NCI-H748 (cell line): ENCODE measurements around the gene ACLY.
A peak's percentile ranks its signal among the peaks of the same experiment; 100 is the strongest.

Source experiments
- DNase-seq: peaks from one replicate; lab custom pipeline; 2025; ENCODE audit not compliant: unreplicated experiment; lab: John Stamatoyannopoulos, UW

Gene ACLY

DNA sequence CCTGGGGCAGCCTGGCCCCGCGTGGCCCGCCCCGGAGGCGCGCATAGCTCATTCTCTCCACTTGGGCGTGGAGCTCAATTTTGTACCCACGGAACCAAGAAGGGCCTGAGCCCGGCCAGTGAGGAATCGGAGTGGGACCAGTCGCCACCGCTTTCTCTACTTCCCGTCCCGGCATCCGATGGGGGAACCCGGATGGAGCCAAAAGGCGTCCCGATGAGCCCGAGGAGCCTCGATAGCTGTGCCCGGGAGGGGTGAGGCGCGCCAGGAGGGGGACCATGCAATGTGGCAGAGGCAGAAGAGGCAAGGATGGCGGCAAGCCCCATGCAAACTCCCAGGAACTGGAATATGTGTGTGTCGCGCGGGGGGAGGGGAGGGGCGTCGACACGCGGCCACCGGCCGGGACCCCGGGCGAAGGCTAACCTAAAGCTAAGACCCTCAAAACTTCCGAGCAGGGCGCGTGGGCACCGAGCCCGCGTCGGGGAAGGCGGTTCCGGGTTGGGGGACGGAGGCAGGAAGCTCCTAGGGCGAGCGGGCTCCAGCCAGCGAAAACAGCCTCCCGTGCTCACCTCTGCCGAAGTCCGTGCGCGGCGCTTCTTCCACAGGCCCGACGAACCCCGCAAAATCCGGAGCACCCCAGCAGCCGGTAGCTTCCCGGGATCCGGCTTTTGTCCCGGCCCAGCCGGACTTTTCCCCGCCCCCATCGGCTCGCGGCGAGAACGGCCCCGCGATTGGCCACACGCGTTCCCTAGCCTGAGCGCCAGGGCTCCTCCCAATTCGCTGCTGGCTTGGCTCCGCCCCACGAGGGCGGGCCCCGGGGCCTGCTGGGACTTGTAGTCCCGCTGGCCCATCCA is at the start of gene ACLY:
Gene ACLY (minus strand): TSS at position 638 of the 851 bp plus-strand sequence. CDS start 5,078 bp downstream, outside the sequence.
- DNase-seq, result peak; percentile 98

DNA sequence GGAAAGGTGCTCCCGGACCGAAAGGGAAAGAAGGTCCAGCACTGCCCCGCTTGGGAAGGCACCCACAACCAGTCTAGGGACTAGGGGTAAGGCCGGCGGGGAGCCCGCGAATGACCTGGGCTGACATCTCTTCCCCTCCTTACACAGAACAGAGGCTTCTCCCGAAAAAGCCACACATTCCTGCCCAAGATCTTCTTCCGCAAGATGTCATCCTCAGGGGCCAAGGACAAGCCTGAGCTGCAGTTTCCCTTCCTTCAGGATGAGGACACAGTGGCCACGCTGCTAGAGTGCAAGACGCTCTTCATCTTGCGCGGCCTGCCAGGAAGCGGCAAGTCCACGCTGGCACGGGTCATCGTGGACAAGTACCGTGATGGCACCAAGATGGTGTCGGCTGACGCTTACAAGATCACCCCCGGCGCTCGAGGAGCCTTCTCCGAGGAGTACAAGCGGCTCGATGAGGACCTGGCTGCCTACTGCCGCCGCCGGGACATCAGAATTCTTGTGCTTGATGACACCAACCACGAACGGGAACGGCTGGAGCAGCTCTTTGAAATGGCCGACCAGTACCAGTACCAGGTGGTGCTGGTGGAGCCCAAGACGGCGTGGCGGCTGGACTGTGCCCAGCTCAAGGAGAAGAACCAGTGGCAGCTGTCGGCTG is 49.3 kb upstream of the ACLY start:
- DNase-seq, result no peak

DNA sequence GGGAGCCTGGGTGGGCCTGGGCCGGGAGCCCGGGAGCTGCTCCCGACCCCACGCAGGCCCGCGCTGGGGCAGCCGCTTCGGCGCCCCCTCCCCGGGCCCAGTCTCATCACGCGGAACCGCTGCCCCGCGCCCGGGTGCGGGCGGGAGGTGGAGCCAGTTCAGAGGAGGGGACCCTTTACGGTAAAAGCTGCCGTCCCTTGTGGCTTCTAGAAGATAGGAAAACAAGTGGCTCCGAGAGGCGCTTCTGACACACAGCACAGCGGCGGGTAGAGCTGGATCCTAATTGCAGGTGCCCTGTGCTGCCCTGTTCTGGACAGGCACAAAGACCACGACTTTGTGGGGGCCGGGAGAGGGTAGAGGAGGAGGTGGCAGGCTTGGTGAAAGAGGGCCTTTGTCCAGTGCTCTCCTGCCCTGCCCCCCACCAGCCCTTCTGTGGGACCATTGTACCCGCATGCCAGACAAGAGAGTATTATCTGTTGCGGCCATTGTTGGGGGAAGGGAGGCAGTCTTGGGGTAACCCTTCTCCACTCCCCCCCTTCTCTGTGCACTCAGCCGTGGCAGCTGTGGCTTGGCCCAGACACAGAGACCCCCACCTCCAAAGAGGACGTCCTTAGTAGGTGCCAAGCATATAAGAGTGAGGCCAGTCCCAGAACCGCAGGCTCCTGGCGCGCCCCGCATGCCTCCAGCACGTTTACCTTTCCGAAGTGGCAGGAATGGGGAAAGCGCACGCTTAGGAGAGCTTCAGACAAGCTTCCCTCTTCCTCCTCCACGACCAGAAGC is 48.6 kb upstream of the ACLY start:
- peak; percentile 54 for DNase-seq

DNA sequence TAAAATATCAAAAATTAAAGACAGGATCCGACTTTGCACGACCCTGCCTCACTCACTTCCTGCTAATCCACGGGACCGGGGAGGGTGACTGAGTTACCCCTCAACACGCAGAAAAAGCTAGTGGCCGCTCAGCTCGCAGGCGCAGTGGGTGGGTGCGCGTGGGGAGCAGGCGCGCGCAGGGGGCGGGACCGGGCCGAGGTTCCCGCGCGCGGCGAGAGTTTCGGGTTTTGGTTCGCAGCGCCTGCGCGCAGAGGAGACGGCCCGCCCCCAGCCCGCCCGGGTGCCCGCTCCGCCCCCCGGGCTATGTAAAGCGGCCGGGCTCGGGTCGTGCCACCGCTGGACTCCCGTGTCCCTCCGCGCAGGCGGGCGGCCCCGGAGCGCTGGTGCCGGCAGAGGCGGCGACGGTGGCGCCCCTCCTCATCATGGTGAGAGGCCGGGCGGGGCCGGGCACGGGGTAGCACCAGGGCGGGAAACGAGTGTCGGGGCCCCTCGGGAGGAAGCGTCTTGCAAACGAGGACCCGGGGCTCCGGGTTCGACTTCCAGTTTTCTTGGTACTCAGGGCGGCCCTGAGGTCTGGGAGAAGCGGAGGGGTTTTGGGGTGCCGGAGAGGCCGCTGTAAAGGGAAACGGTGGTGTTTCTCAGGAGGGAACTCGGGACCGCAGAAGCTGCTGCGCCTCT is 47.9 kb upstream of the ACLY start, which contains the start of gene CNP:
Gene CNP (plus strand): TSS at position 333 of the 678 bp plus-strand sequence. CDS start 90 bp downstream, at position 423.
- DNase-seq, result peak; percentile 94

DNA sequence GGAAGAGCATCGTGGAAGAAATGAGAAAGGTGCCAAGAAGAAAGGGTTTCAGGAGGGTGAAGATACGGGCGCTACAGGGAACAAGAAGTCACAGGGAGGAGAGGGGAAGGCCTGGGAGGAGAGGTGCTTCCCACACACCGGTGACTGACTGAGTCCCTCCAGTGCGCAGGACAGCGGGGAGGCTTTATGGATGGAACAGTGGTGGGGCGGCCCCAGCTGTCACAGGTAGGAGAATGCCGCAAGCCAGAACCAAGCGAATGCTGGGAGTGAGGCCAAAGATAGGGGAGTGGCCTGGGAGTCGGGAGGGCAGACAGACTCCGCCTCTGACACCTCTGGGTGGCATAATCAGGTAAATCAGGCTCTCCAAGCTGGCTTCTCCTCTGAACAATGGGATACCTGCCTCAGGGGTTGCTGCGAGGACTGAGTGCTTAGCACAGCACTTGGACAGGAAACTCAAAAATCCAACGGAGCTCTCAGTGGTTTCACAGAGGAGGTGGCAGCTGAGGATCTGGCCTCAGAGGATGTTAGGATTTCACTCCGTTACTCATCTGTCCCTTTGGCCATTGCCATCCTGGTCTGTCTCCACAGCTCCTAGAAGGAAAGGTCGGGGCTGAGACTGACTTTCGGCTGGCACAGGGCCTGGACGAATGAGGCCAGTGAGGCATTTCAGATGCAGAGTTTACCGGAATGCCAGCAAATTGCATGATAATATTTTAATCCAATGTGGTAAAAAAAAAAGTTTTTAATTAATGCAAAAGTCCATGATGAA is 47.1 kb upstream of the ACLY start:
- peak; percentile 94 for DNase-seq

DNA sequence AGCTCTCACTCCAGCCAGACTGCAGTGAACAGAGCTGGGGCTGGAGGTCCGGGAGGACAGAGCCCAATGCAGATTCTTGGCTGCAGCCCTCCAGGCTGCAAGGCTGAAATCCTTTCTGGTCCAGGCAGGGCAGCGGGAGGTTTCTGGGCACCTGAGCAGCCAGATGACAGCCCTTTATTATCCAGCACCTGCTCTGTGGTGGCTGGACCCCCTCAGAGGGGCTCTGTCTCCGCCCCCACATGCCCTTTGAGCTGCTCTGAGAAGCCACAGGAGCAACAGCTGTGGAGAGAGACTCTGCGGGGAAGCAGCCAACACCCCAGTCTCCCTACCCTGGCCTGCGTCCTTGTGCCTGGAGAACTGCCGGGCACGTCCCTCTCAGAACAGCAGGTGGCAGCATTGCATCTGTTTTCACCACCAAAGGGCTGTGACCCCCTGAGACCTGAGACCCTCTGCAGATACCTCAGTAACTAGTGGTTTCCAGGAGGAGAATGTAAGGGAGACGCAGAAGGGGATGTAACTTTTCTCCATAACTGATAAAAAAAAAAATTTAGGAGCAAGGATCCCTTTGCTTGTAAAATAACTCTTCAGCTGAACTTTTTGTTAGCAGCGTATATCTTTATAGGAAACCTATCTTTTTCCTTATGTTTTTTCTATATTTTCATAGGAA is 44.1 kb upstream of the ACLY start:
- peak; percentile 66 for DNase-seq

DNA sequence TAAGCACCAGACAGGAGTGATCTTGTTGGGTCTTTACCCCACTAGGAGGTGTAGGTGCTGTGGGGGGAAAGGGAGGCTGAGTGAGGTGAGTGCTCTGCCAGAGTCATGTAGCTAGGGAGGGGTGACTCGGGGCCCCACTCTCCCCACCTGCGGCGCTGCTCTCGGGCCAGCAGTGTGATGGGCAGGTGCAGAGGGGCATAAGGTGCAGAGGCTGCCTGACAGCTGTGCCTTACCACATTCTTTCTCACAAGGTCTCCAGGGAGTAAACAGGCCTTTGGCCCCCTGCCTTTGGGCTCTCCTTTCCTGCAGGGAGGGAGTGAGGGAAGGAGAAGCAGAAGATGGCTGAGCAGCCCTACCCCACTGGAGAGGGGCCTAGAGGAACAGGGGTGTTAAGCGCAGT is 43.4 kb upstream of the ACLY start:
- no peak for DNase-seq

DNA sequence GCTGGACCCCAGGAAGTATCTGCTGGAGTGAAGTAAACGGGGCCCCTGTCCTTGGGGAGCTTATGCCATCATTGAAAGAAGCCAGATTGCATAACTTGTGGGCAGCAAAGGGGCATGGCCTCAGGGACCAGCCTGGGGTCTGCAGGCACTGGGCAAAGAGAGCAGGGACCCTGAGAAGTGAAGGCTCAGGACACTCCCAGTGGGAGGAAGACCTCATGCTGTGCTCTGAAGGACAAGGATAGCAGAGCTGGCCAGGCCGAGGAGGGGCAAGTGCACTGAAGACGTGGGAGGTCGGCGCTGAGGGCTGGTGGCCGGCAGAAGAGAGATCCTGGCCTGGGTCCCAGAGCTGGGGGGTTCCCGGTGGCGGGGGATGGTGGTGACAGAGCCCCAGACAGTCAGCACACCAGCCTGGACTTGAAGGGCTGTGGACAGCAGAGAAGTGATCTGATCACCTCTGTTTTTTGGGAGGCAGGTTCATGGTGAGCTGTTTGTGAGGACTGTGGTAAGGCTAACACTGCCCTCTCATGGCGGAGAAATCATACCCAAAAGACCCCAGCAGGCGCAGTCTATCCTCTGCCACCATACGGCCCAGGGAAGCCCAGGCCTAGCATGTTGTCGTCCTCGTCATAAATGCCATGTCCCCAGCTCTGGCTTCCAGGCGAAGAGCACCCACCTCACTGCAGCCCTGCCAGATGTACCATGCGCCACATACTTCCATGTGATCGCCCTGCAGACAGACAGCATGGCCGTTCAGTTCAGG is 40.8 kb upstream of the ACLY start:
- DNase-seq, result peak; percentile 29

DNA sequence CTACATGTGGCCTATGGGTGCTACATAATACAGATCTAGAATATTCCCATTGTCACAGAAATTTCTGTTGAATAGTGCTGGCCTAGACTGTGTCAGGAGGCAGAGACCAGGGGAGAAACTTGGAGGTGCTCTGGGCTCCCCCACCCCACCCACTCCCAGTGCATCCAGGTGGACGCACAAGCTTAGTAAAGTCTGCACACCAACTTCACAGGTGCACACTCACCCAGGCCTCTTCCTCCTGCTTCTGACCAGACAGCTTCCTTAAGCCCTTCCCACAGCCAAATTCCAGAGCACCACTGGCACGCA is 40.2 kb upstream of the ACLY start:
- no peak for DNase-seq

DNA sequence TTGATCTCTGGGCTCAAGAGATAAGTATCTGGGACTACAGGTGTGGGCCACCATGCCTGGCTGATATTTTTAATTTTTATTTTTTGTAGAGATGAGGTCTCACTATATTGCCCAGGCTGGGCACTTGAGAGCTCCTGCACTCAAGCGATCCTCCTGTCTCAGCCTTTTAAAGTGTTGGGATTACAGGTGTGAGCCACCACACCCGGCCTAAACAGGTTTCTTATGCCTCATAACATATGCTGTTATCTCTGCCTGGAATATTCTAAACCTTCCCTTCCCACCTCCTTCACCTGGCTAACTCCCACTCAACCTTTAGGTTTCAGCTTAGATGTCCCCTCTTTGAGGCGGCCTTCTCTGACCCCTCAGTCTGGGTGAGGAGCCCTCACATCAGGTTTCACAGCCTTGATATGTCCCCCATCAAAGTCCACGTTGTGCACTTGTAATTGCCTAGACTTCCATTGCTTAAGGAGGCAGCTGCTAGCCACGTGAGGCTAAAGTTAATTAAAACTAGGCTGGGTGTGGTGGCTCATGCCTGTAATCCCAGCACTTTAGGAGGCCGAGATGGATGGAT is 39.2 kb upstream of the ACLY start:
- no peak for DNase-seq

DNA sequence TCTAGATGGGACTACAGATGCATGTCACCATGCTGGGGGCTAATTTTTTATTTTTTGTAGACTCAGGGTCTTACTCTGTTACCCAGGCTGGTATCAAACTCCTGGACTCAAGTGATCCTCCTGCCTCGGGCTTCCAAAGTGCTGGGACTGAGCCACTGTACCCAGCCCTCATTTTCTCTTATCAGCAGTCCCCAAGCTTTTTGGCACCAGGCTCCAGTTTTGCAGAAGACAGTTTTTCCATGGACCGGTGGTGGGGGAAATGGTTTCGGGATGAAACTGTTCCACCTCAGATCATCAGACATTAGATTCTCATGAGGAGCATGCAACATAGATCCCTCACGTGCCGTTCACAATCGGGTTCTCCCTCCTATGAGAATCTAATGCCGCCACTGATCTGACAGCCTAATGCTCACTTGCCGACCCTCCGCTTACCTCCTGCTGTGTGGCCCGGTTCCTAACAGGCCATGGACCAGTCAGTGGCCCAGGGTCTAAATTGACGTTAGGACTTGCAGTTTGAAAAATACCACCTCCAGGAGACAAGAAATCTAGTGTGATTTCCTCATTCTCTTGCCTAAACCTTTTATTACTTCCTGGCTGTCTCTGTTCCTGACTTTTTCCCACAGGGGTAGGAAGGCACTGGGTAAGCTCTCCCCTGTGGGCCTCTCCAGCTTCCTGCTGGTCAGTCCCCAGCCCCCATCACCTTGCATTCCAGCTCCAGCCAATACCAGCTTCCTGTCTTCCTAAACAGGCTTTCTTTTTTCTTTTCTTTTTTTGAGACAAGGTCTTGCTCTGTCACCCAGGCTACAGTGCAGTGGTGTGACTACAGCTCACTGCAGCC is 38.5 kb upstream of the ACLY start:
- DNase-seq, result no peak

DNA sequence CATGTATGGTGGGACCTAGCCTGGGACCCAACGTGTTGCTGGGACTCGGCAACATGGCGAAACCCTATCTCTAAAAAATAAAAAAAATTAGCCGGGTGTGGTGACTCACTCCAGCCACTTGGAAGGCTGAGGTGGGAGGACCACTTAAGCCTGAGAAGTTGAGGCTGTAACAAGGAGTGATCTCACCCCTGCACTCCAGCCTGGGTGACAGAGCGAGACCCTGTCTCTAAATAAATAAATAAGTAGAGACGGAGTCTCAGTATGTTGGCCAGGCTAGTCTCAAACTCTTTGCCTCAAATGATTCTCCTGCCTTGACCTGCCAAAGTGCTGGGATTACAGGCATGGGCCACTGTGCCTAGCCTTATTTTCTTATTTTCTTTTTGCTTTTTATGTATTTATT is 37.8 kb upstream of the ACLY start:
- no peak for DNase-seq

DNA sequence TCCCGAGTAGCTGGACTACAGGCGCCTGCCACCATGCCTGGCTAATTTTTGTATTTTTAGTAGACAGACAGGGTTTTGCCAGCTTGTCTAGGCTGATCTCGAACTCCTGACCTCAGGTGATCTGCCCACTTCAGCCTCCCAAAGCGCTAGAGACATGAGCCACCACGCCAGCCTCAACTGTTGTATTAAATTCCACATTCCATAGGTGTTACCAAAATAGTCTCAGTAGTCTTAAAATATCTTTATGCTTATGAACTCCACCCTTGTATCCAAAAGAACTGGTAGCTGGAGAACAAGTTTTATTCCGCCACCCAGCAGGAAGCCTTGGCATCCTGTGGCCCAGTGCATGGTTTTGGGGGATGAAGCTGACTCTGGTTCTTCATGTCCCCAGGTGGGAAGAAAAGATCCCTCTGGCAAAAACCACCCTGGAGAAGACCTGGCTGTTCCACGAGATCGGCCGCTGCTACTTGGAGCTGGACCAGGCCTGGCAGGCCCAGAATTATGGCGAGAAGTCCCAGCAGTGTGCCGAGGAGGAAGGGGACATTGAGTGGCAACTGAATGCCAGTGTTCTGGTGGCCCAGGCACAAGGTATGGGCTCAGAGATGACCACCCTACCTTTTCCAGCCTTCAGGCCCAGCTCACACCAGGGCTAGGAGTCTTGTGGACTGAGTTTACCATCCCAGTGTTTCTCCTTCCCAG is 30.2 kb upstream of the ACLY start:
- DNase-seq, result no peak

DNA sequence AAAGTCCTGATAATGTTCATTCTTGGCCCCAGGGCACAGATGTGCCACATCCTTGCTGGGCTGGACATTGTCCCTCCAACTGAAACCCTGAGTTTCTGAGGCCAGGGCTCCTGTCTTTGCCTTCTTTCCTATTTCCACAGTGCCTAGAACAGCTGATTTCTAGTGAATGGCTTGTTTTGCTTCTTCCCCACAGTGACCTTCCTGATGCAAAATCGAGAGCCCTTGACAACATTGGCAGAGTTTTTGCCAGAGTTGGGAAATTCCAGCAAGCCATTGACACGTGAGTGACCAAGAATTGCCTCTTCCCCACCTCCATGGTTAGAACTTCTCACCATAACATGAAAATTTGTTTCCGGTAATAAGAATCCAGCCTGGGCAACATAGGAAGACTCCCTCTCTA is 26.2 kb upstream of the ACLY start:
- DNase-seq, result no peak

DNA sequence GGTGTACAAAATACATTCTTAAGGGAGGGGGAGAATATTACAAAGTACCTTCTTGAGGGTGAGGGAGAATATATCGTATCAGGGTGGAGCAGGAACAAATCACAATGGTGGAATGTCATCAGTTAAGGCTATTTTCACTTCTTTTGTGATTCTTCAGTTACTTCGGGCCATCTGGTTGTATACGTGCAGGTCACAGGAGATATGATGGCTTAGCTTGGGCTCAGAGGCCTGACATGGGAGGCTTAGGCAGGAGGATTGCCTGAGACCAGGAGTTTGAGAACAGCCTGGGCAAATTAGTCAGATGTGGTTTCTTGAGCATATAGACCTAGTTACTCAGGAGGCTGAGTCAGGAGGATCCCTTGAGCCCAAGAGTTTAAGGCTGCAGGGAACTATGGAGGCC is 24.7 kb upstream of the ACLY start:
- DNase-seq, result no peak

DNA sequence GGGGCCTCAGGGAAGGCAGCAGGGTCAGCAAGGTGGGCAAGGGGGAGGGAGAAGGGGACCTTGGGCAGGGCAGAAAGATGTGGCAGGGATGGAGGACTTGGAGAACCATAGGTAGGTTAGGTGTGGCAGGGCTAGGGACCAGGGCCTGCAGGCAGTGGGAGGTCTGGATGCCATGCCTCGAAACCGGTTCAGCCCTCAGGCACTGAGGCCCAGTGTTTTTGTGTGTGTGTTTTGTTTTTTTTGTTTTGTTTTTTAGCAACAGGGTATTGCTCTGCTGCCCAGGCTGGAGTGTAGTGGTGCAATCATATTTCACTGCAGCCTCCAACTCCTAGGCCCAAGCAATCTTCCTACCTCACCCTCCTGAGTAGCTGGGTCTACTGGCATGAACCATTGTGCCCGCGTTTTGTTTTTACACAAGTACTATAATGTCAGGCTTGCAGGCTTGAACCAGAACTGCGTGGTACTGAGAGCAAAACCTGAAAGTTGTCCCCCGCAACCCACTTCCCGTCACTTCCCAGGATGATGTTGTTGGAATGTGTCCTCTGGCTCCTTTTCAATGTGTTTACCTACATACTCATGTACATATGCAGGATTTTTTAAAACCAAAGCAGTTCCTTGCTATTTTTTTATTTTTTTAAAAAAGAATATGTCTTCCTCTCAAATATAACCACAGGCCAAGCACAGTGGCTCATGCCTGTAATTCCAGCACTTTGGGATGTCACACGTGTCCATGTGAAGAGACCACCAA is 24.0 kb upstream of the ACLY start:
- DNase-seq, result no peak

DNA sequence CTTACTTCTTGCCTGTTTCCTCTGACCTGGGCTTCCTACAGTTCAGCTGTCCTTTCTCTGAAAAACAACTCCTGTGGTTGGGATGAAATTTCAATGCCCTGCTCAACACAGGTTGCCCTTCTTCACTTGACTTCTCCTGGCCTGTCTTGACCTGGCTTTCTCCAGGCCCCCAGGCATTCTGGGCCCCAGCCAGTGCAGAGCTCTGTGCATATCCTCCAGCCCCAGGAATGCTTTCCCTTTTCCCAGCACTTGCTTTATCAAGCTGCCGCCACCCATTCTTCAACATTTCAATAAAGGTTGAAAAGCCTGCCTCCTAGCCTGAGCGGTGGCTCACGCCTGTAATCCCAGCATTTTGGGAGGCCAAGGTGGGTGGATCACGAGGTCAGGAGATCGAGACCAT is 22.4 kb upstream of the ACLY start:
- no peak for DNase-seq
